Endodermal cell (in vitro differentiated cells): Measurements from ENCODE around the gene PAGE4. TPM values are rescaled to one million over a fixed set of nuclear protein-coding genes. Genes with fewer than 3 reads are reported as not detected.

Source experiments
- DNase-seq: peaks from one replicate; pipeline ENCODE4 v3.0.0-alpha.2; 2017
- H3K27ac ChIP-seq: 2 replicates; pipeline ENCODE4 v1.5.1; 2013; ENCODE audit warnings: mild to moderate bottlenecking, low read depth, low read length, moderate library complexity
- H3K27me3 ChIP-seq: 2 replicates; pipeline ENCODE4 v1.6.1; 2013; ENCODE audit warnings: mild to moderate bottlenecking, low read length, moderate library complexity; ENCODE audit not compliant: insufficient read depth, control insufficient read depth, poor library complexity, severe bottlenecking
- H3K36me3 ChIP-seq: 2 replicates; pipeline ENCODE4 v1.7.0; 2013; ENCODE audit warnings: mild to moderate bottlenecking, low read length, moderate library complexity; ENCODE audit not compliant: control insufficient read depth, insufficient read depth
- H3K4me1 ChIP-seq: one replicate; pipeline ENCODE4 v1.7.0; 2013; ENCODE audit warnings: low read length; ENCODE audit not compliant: control insufficient read depth, insufficient read depth
- H3K4me3 ChIP-seq: 2 replicates; pipeline ENCODE4 v1.5.1; 2013; ENCODE audit warnings: mild to moderate bottlenecking, low read length, moderate library complexity
- H3K9ac ChIP-seq: 2 replicates; pipeline ENCODE4 v1.6.1; 2013; ENCODE audit warnings: mild to moderate bottlenecking, low read length, moderate library complexity; ENCODE audit not compliant: poor library complexity, severe bottlenecking; ENCODE audit errors: extremely low read depth
- H3K9me3 ChIP-seq: 2 replicates; pipeline ENCODE4 v1.6.1; 2013; ENCODE audit warnings: mild to moderate bottlenecking, low read length, moderate library complexity; ENCODE audit not compliant: control insufficient read depth
- H3K27ac Mint-ChIP-seq: 2 replicates; pipeline ENCODE4 v1.8.0; 2020; ENCODE audit warnings: mixed read lengths
- H3K27me3 Mint-ChIP-seq: 2 replicates; pipeline ENCODE4 v1.8.0; 2021; ENCODE audit warnings: mild to moderate bottlenecking, mixed read lengths; ENCODE audit not compliant: insufficient read depth
- H3K36me3 Mint-ChIP-seq: 2 replicates; pipeline ENCODE4 v1.8.0; 2020; ENCODE audit warnings: low read depth, mixed read lengths
- H3K4me1 Mint-ChIP-seq: 2 replicates; pipeline ENCODE4 v1.8.0; 2020; ENCODE audit warnings: mixed read lengths
- H3K4me3 Mint-ChIP-seq: 2 replicates; pipeline ENCODE4 v1.8.0; 2020; ENCODE audit warnings: mild to moderate bottlenecking, moderate library complexity, mixed read lengths
- H3K9me3 Mint-ChIP-seq: 2 replicates; pipeline ENCODE4 v1.8.0; 2020; ENCODE audit warnings: mild to moderate bottlenecking, mixed read lengths
- WGBS, 2 experiments: methylation state at CpG; one replicate each; pipeline versions ENCODE4 v1.1.5 to v1.1.7; 2013; ENCODE audit warnings: missing lambda C conversion rate in 2 of 2, mixed read lengths in 1 of 2; ENCODE audit not compliant: insufficient coverage in 1 of 2, insufficient read length in 1 of 2; 5-methylcytosine and 5-hydroxymethylcytosine counted together
- total RNA-seq, 2 donors: library from RNA; stranded (reverse); fragmentation: NEBNext Ultra II Directional in 1 of 2; extraction: Animal tissue kit (Norgen Biotek cat#: 25700) in 1 of 2; gene quantifications; 2 replicates in 1 of 2; 3 replicates in 1 of 2; pipeline ENCODE4 v1.2.1, GENCODE V29; 2021
- TF ChIP-seq, protein P1 (sequence below): fragments of 200-600 bp; sonication (generic); conservative IDR thresholded peaks from 2 replicates; pipeline ENCODE4 v1.5.0; 2021; ENCODE audit warnings: antibody characterized with exemption, mild to moderate bottlenecking

The PAGE4 gene
- total RNA-seq, 2 donors from 2014 or later: not detected

GRCh38 chrX:49812177-49812576 lies 16.9 kb upstream of the PAGE4 start:
- no peak overlapping the region for H3K27ac Mint-ChIP-seq
- 85% methylated on average over 4 of the region's 4 CpGs; no CpG with 5 or more reads in 1 of the 2 experiments for WGBS, 2 experiments
- peaks cover 52% of the 10 kb centered on the region for H3K9me3 Mint-ChIP-seq
- Histone ChIP-seq H3K4me3 (no peak overlapping the region), H3K27me3 (no peaks in the 10 kb centered on the region), H3K9me3 (no peaks in the 10 kb centered on the region), H3K27ac (no peak overlapping the region), H3K4me1 (no peaks in the 10 kb centered on the region), H3K9ac (no peak overlapping the region), H3K36me3 (no peaks in the 10 kb centered on the region)
- H3K4me1 Mint-ChIP-seq: no peaks in the 10 kb centered on the region
- TF ChIP-seq, protein P1, sequence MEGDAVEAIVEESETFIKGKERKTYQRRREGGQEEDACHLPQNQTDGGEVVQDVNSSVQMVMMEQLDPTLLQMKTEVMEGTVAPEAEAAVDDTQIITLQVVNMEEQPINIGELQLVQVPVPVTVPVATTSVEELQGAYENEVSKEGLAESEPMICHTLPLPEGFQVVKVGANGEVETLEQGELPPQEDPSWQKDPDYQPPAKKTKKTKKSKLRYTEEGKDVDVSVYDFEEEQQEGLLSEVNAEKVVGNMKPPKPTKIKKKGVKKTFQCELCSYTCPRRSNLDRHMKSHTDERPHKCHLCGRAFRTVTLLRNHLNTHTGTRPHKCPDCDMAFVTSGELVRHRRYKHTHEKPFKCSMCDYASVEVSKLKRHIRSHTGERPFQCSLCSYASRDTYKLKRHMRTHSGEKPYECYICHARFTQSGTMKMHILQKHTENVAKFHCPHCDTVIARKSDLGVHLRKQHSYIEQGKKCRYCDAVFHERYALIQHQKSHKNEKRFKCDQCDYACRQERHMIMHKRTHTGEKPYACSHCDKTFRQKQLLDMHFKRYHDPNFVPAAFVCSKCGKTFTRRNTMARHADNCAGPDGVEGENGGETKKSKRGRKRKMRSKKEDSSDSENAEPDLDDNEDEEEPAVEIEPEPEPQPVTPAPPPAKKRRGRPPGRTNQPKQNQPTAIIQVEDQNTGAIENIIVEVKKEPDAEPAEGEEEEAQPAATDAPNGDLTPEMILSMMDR: no peak
- H3K27me3 Mint-ChIP-seq: no peaks in the 10 kb centered on the region
- no peaks in the 10 kb centered on the region for H3K36me3 Mint-ChIP-seq
- no peak for DNase-seq
- H3K4me3 Mint-ChIP-seq: no peak overlapping the region

DNA sequence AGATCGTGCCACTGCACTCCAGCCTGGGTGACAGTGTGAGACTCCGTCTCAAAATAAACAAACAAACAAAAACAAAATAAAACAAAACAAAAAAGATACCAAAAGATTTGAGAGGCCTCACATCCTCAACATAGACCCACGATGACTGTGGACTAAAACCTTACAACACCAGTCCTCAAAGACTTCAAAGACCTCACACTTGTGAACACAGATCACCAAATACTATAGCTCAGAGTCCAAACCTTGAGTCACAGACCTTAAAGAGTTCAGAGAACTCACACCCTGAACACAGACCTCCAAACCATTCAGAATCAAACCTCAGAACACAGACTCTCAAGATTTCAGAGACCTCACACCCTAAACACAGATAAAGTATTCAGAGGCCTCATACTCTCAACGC lies 12.7 kb upstream of the PAGE4 start:
- Histone ChIP-seq H3K36me3 (no peaks in the 10 kb centered on the region), H3K4me3 (no peak overlapping the region), H3K9me3 (no peaks in the 10 kb centered on the region), H3K27me3 (no peaks in the 10 kb centered on the region), H3K27ac (no peak overlapping the region), H3K9ac (no peak overlapping the region), H3K4me1 (no peaks in the 10 kb centered on the region)
- TF ChIP-seq, protein P1: no peak
- WGBS, 2 experiments: 91% methylated on average over 3 of the region's 4 CpGs; no CpG with 5 or more reads in 1 of the 2 experiments
- no peaks in the 10 kb centered on the region for H3K27me3 Mint-ChIP-seq
- DNase-seq: no peak
- peaks cover 42% of the 10 kb centered on the region for H3K9me3 Mint-ChIP-seq
- no peaks in the 10 kb centered on the region for H3K4me1 Mint-ChIP-seq
- no peak overlapping the region for H3K4me3 Mint-ChIP-seq
- no peaks in the 10 kb centered on the region for H3K36me3 Mint-ChIP-seq
- no peak overlapping the region for H3K27ac Mint-ChIP-seq

DNA sequence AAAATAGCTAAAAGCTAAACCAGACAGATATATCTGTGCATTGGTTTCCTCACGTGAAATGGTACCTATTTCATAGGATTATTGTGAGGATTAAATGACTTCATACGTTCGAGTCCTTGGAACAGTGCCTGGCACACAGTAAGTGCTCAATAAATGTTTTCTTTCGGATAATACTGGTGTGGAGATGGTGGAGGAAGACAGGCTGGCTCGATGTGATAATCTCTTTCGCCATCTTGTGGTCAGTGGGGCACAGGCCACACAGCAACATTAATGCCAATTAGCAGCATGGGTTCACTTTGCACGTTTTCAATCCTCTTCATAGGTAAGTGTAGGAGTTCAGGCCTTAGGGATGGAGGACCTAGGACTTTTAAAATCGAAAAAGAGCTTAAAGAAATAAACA lies 9.3 kb downstream of the PAGE4 start:
- Histone ChIP-seq H3K4me1 (no peaks in the 10 kb centered on the region), H3K9ac (no peak overlapping the region), H3K9me3 (no peaks in the 10 kb centered on the region), H3K27ac (no peak overlapping the region), H3K36me3 (no peaks in the 10 kb centered on the region), H3K4me3 (no peak overlapping the region), H3K27me3 (peaks cover 5% of the 10 kb centered on the region)
- DNase-seq: peak; percentile 68
- H3K4me3 Mint-ChIP-seq: no peak overlapping the region
- no peaks in the 10 kb centered on the region for H3K27me3 Mint-ChIP-seq
- H3K4me1 Mint-ChIP-seq: no peaks in the 10 kb centered on the region
- H3K36me3 Mint-ChIP-seq: no peaks in the 10 kb centered on the region
- WGBS, 2 experiments: 0 to 17% methylated on average over 1 to 7 of the region's 8 CpGs
- no peak overlapping the region for H3K27ac Mint-ChIP-seq
- peaks cover 47% of the 10 kb centered on the region for H3K9me3 Mint-ChIP-seq
- TF ChIP-seq, protein P1: peak; percentile 79
